Sigmoid colon (tissue), 7 donors: ENCODE results near the gene YBX3. TPM values are rescaled to one million over a fixed set of nuclear protein-coding genes. Genes with fewer than 3 reads are reported as not detected.

Experiments
- DNase-seq: peaks from one replicate; pipeline ENCODE4 v3.0.0-alpha.2; 2019
- H3K27ac ChIP-seq, 4 donors: fragments of 200-600 bp; sonication (generic); one replicate each; pipeline ENCODE4 v1.5.1; 2016 to 2019; ENCODE audit warnings: mild to moderate bottlenecking in 1 of 4
- H3K27me3 ChIP-seq, 3 donors: fragments of 200-600 bp; sonication (generic); one replicate each; pipeline ENCODE4 v1.5.1; 2019; ENCODE audit warnings: mild to moderate bottlenecking in 1 of 3
- H3K36me3 ChIP-seq, 4 donors: fragments of 200-600 bp; sonication (generic); one replicate each; pipeline ENCODE4 v1.5.1; 2016 to 2019
- H3K4me1 ChIP-seq, 4 donors: fragments of 200-600 bp; sonication (generic); one replicate each; pipeline ENCODE4 v1.5.1; 2017 to 2019
- H3K4me3 ChIP-seq, 4 donors: fragments of 200-600 bp; sonication (generic); one replicate each; pipeline ENCODE4 v1.5.1; 2017 to 2019; ENCODE audit warnings: mild to moderate bottlenecking in 2 of 4, moderate library complexity in 1 of 4
- H3K9me3 ChIP-seq, 4 donors: fragments of 200-600 bp in 3 of 4; sonication (generic) in 3 of 4; one replicate each; pipeline versions ENCODE4 v1.5.1 to v1.6.1; 2013 to 2019
- EP300 ChIP-seq, 4 donors: sonication (generic); formaldehyde crosslinking; IDR thresholded peaks; one replicate each; pipeline ENCODE4 v1.6.1; 2017; ENCODE audit warnings: antibody characterized with exemption in 4 of 4
- POLR2A ChIP-seq, 2 donors: fragments of 450-650 bp; IDR thresholded peaks; one replicate each; pipeline ENCODE4 v1.6.1; 2016; ENCODE audit warnings: antibody characterized with exemption in 2 of 2, mild to moderate bottlenecking in 2 of 2, moderate library complexity in 2 of 2
- POLR2AphosphoS5 ChIP-seq, 4 donors: sonication (generic); formaldehyde crosslinking; IDR thresholded peaks; one replicate each; pipeline ENCODE4 v1.6.1; 2017; ENCODE audit warnings: antibody characterized with exemption in 4 of 4
- WGBS, 2 donors: extraction: QIAGEN DNeasy Blood & Tissue Kit; methylation state at CpG; one replicate each; pipeline ENCODE4 v1.1.7; 2013; 5-methylcytosine and 5-hydroxymethylcytosine counted together
- intact Hi-C: fragments of 100-400 bp; cut with DNase I; formaldehyde crosslinking; loops from one replicate; pipeline ENCODE4 v1.15.1; 2023
- polyA plus RNA-seq, 3 donors: library from polyadenylated mRNA; stranded (reverse); fragments of 200-250 nt; gene quantifications; one replicate each; pipeline ENCODE4 v1.2.3, GENCODE V29; 2013
- total RNA-seq, 4 donors: library from RNA; depleted of rRNA; stranded (reverse); fragments of >200 nt; gene quantifications; one replicate each; pipeline ENCODE4 v1.1.0, GENCODE V29; 2016
- TF ChIP-seq, protein P1 (sequence below), 4 experiments: fragments of 450-650 bp in 3 of 4; fragments of 200-600 bp in 1 of 4; IDR thresholded peaks; one replicate each; pipeline ENCODE4 v1.5.1; 2016 to 2019; ENCODE audit warnings: antibody characterized with exemption in 4 of 4, mild to moderate bottlenecking in 3 of 4, moderate library complexity in 2 of 4
- donor health status: healthy with polysubstance abuse.
- donor health status: Bipolar disorder and iron deficiency.
- donor health status: healthy.

YBX3 gene
- total and polyA plus RNA-seq, 7 donors, result 81.8 to 596 (median 281) TPM

DNA sequence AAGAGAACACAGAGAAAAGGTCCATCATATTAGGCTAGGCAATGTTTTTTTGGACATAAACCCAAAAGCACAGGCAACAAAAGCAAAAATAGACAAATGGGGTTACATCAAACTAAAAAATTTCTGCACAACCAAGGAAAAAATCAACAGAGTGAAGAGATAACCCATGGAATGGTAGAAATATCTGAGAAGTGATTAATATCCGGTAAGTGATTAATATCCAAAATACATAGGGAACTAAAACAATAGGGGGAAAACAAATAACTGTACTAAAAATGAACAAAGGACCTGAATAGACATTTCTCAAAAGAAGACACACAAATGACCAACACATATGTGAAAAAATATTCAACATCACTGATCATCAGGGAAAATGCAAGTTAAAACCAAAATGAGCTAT, 53.6 kb downstream of the YBX3 start:
- DNase-seq, result no peak
- Histone ChIP-seq H3K9me3 (no peaks in the 10 kb centered on the region), H3K4me1 (peaks cover 0 to 12% (median 11%) of the 10 kb centered on the region in 4 donors), H3K4me3 (no peak overlapping the region), H3K36me3 (no peaks in the 10 kb centered on the region), H3K27ac (no peak overlapping the region), H3K27me3 (peaks cover 0 to 27% (median 4%) of the 10 kb centered on the region in 3 donors)
- 96 to 97% methylated on average over 1 of the region's 1 CpG for WGBS, 2 donors
- intact Hi-C loops, result no loop called here
- TF ChIP-seq POLR2A (IDR thresholded peaks at IDR 0.05), result no peak
- TF ChIP-seq POLR2AphosphoS5 (IDR thresholded peaks at IDR 0.05), result no peak
- TF ChIP-seq EP300 (IDR thresholded peaks at IDR 0.05), result no peak
- TF ChIP-seq, protein P1, sequence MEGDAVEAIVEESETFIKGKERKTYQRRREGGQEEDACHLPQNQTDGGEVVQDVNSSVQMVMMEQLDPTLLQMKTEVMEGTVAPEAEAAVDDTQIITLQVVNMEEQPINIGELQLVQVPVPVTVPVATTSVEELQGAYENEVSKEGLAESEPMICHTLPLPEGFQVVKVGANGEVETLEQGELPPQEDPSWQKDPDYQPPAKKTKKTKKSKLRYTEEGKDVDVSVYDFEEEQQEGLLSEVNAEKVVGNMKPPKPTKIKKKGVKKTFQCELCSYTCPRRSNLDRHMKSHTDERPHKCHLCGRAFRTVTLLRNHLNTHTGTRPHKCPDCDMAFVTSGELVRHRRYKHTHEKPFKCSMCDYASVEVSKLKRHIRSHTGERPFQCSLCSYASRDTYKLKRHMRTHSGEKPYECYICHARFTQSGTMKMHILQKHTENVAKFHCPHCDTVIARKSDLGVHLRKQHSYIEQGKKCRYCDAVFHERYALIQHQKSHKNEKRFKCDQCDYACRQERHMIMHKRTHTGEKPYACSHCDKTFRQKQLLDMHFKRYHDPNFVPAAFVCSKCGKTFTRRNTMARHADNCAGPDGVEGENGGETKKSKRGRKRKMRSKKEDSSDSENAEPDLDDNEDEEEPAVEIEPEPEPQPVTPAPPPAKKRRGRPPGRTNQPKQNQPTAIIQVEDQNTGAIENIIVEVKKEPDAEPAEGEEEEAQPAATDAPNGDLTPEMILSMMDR (IDR thresholded peaks at IDR 0.05), result no peak

DNA sequence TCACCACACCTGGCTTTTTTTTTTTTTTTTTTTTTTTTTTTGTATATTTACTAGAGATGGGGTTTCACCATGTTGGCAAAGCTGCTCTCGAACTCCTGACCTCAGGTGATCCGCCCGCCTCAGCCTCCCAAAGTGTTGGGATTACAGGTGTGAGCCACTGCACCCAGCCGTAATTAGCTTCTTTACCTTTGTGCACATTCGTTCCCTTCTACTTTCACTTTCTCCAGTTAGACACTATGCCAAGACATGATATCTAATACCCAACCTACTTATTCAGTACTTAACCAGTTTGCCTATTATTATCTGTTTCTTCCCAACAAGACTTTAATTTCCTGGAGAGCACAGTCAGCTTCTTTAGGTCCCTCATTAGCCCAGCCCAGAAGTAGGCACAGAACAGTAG, 54.6 kb downstream of the YBX3 start:
- 12 to 36% methylated on average over 5 of the region's 5 CpGs for WGBS, 2 donors
- no peak overlapping the region for H3K4me3 ChIP-seq

GRCh38 chr12:10667581-10667980, 55.5 kb downstream of the YBX3 start:
- TF ChIP-seq POLR2A (IDR thresholded peaks at IDR 0.05) (no peak), EP300 (IDR thresholded peaks at IDR 0.05) (no peak), POLR2AphosphoS5 (IDR thresholded peaks at IDR 0.05) (no peak)
- TF ChIP-seq, protein P1 (IDR thresholded peaks at IDR 0.05), result no peak
- H3K9me3 ChIP-seq, result no peaks in the 10 kb centered on the region
- H3K36me3 ChIP-seq, result no peaks in the 10 kb centered on the region
- WGBS, 2 donors, result 48 to 58% methylated on average over 1 of the region's 1 CpG
- H3K27me3 ChIP-seq, result peaks cover 0 to 8% (median 0%) of the 10 kb centered on the region in 3 donors
- no peak overlapping the region for H3K4me3 ChIP-seq
- intact Hi-C loops, result no loop called here
- no peaks in the 10 kb centered on the region for H3K4me1 ChIP-seq
- DNase-seq, result no peak
- H3K27ac ChIP-seq, result no peak overlapping the region

More for the DNA sequence above, 54.6 kb downstream of the YBX3 start:
- H3K27me3 ChIP-seq, result peaks cover 0 to 17% (median 0%) of the 10 kb centered on the region in 3 donors
- DNase-seq, result no peak
- H3K9me3 ChIP-seq, result no peaks in the 10 kb centered on the region
- H3K27ac ChIP-seq, result no peak overlapping the region
- H3K4me1 ChIP-seq, result peaks cover 0 to 3% (median 2%) of the 10 kb centered on the region in 4 donors
- TF ChIP-seq EP300 (IDR thresholded peaks at IDR 0.05) (no peak), POLR2A (IDR thresholded peaks at IDR 0.05) (no peak), POLR2AphosphoS5 (IDR thresholded peaks at IDR 0.05) (no peak)
- TF ChIP-seq, protein P1 (IDR thresholded peaks at IDR 0.05), result no peak
- intact Hi-C loops, result no loop called here
- H3K36me3 ChIP-seq, result no peaks in the 10 kb centered on the region

DNA sequence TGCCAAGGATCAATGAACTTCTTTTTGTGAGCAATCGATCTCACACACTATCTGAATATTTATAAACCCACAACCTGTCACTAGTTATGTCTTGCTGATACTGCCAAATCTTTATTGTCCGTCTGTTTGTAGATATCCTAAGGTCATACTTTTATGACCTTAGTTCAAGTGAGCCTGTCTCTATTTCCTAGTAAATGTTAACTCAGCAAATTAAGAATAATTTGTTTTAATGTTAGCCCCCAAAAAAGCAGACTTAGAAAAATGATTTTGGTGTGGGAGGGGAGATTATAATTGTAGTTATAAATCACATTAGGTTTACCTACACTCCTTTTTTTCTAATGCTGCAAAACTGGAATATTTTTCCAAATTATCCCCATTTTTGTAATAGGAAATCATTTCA, 58.6 kb downstream of the YBX3 start:
- Histone ChIP-seq H3K4me1 (no peaks in the 10 kb centered on the region), H3K27me3 (no peaks in the 10 kb centered on the region), H3K36me3 (no peaks in the 10 kb centered on the region), H3K4me3 (no peak overlapping the region), H3K9me3 (no peaks in the 10 kb centered on the region), H3K27ac (no peak overlapping the region)
- 12 to 74% methylated on average over 2 of the region's 2 CpGs for WGBS, 2 donors
- DNase-seq, result no peak
- TF ChIP-seq EP300 (IDR thresholded peaks at IDR 0.05) (no peak), POLR2A (IDR thresholded peaks at IDR 0.05) (no peak), POLR2AphosphoS5 (IDR thresholded peaks at IDR 0.05) (no peak)
- TF ChIP-seq, protein P1 (IDR thresholded peaks at IDR 0.05), result no peak
- intact Hi-C loops, result no loop called here

GRCh38 chr12:10663869-10664268, 59.3 kb downstream of the YBX3 start:
- intact Hi-C loops, result no loop called here
- no peaks in the 10 kb centered on the region for H3K36me3 ChIP-seq
- TF ChIP-seq POLR2A (IDR thresholded peaks at IDR 0.05) (no peak), POLR2AphosphoS5 (IDR thresholded peaks at IDR 0.05) (no peak), EP300 (IDR thresholded peaks at IDR 0.05) (no peak)
- TF ChIP-seq, protein P1 (IDR thresholded peaks at IDR 0.05), result no peak
- WGBS, 2 donors, result 47 to 77% methylated on average over 3 of the region's 3 CpGs
- no peaks in the 10 kb centered on the region for H3K4me1 ChIP-seq
- DNase-seq, result no peak
- no peaks in the 10 kb centered on the region for H3K9me3 ChIP-seq
- no peak overlapping the region for H3K27ac ChIP-seq
- no peaks in the 10 kb centered on the region for H3K27me3 ChIP-seq
- no peak overlapping the region for H3K4me3 ChIP-seq
